ENCODE measurements around the gene RASAL3. TPM values are rescaled to one million over a fixed set of nuclear protein-coding genes. Genes with fewer than 3 reads are reported as not detected.

RASAL3 gene
- total RNA-seq, 4 donors from 2014 or later: 0.51 to 4.3 (median 1.1) TPM; not detected in 1

DNA sequence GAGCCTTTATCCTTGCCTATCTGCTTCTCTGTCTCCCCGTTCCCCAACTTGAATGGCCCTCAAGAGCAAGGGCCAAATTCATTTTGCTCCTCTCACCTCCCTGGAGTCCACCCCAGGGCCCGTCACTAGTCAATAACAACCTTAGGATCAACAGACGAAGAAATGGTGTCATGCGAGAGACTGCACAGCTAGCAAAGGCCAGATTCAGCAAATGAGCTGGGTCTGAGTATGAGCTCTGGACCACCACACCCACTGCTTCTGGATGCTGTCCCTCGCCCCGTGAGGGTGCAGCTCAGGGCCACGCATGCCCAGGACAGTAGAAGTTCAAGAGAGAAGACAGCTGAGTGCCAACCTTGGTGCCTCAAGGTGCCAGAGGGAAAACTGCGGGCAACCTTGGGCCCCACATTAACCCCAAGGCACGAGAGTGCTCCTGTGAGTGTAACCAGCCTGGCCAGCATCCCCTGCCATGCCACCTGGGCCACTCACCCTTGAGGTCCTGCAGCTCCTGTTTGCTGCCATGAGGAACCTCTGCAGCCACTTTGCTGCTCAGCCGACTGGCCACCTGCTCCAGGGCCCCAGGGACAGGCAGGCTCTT, 33.7 kb downstream of the RASAL3 start:
- no peaks in the 10 kb centered on the region for H3K36me3 ChIP-seq
- no peak overlapping the region for H3K27ac ChIP-seq
- H3K4me1 ChIP-seq: peaks cover 9 to 18% of the 10 kb centered on the region in 2 donors
- no peak for TF ChIP-seq POLR2A (IDR thresholded peaks at IDR 0.05)
- TF ChIP-seq, protein P1, sequence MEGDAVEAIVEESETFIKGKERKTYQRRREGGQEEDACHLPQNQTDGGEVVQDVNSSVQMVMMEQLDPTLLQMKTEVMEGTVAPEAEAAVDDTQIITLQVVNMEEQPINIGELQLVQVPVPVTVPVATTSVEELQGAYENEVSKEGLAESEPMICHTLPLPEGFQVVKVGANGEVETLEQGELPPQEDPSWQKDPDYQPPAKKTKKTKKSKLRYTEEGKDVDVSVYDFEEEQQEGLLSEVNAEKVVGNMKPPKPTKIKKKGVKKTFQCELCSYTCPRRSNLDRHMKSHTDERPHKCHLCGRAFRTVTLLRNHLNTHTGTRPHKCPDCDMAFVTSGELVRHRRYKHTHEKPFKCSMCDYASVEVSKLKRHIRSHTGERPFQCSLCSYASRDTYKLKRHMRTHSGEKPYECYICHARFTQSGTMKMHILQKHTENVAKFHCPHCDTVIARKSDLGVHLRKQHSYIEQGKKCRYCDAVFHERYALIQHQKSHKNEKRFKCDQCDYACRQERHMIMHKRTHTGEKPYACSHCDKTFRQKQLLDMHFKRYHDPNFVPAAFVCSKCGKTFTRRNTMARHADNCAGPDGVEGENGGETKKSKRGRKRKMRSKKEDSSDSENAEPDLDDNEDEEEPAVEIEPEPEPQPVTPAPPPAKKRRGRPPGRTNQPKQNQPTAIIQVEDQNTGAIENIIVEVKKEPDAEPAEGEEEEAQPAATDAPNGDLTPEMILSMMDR (IDR thresholded peaks at IDR 0.05): no peak
- intact Hi-C loops (cut with DNase I; ENCODE audit: low total_unique reads): no loop called here
- no peaks in the 10 kb centered on the region for H3K27me3 ChIP-seq
- H3K4me3 ChIP-seq: no peak overlapping the region
- no peak for DNase-seq
- no peaks in the 10 kb centered on the region for H3K9me3 ChIP-seq

DNA sequence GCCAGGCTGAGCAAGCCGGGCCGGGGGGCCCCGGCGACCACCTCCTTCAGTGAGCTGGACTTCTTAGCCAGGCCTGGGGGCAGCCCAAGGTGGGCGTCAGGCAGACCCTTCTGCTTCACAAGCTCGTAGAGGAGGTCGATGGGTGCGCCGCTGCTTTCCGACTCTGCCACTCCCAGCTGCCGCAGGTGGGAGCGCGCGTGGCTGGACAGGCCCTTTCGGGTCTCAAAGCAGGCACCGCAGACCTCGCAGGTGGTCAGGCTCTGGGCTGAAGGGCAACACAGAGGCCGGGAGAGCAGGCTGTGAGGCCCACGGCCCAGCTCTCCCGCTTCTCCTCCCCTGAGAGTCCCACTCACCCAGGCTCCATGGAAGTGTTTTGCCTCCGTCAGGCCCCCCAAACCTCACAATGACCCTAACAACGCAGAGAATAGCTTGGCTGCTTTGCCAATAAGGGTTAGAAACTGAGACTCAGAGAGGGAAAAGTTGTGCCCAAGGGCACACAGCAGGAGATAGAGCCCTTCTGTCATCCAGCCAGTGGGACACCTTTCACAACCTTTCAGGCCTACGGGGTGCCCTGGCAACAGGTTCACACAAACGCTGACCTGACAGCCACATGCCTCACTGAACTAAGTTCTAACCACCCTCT, 34.4 kb downstream of the RASAL3 start:
- no peaks in the 10 kb centered on the region for H3K27me3 ChIP-seq
- no peaks in the 10 kb centered on the region for H3K36me3 ChIP-seq
- H3K27ac ChIP-seq: no peak overlapping the region
- TF ChIP-seq POLR2A (IDR thresholded peaks at IDR 0.05): no peak
- TF ChIP-seq, protein P1 (IDR thresholded peaks at IDR 0.05): no peak
- intact Hi-C loops (cut with DNase I; ENCODE audit: low total_unique reads): no loop called here
- H3K4me1 ChIP-seq: peaks cover 9 to 18% of the 10 kb centered on the region in 2 donors
- no peaks in the 10 kb centered on the region for H3K9me3 ChIP-seq
- no peak overlapping the region for H3K4me3 ChIP-seq
- DNase-seq: no peak

DNA sequence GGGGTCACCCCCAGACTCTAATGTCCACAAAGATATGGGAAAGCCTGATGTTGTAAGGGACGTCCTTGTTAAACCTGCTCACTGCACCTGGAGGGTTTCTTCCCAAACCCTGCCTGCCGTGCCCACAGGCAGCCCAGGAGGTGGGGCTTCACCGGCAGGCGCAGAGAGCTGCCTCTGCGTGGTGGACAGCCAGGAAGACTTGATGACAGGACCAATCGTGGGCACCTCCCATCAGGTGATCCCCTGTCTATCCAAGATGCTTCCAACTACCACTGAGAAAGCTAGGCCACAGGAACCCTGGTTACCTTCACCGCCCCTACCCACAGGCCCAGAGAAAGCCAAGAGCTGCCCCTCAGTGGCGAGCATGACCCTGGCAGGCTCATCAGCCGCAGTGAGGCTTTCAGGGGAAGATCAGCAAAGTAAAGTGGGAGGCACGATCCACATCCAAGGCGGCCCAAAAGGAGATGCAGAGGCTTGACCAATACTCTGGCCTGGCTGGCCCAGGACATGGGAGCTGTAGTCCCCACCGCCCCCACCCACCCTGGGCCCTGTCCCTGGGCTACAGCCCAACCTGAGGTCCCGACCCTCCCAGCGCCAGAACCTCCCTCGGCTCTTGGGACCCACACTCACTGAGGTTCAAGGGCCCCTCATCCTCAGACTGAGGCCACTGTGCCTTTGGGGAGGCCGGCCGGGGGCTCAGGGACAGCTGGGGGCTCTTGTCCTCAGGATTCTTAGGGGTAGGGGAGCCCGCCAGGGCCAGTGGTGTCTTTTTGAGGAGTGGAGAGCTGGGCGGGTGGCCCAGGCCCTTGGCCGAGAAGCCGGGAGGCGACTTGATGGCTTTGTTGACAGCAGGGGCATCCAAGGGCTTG, 35.2 kb downstream of the RASAL3 start:
- Histone ChIP-seq H3K4me1 (peaks cover 9 to 18% of the 10 kb centered on the region in 2 donors), H3K36me3 (no peaks in the 10 kb centered on the region), H3K4me3 (no peak overlapping the region), H3K27ac (no peak overlapping the region), H3K27me3 (no peaks in the 10 kb centered on the region), H3K9me3 (no peaks in the 10 kb centered on the region)
- no peak for TF ChIP-seq POLR2A (IDR thresholded peaks at IDR 0.05)
- TF ChIP-seq, protein P1 (IDR thresholded peaks at IDR 0.05): no peak
- DNase-seq: no peak
- intact Hi-C loops (cut with DNase I; ENCODE audit: low total_unique reads): no loop called here

DNA sequence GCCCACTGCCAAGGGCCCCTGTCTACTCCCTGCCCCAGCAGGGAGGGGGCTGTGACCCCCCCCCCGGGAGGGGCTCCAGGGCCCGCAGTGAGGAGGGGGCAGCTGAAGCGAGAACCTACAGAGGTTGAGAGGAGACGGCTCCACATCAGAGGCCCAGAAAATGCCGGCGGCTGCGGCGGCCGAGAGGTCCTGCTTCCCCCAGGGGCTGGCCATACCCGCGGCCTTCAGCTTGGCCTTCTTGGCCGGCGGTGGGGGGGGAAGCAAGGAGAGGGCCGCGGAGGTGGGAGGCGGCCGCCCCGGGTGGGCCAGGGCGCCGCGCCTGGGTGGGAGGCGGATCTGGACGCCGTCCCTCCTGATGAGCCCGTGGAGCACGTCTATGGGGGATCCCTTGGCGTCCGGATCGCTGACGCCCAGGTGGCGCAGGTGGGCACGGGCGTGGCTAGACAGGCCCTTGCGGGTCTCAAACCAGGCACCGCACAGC, 36.3 kb downstream of the RASAL3 start:
- TF ChIP-seq, protein P1 (IDR thresholded peaks at IDR 0.05): no peak
- H3K4me3 ChIP-seq: no peak overlapping the region
- no peaks in the 10 kb centered on the region for H3K27me3 ChIP-seq
- DNase-seq: no peak
- peaks cover 9 to 14% of the 10 kb centered on the region in 2 donors for H3K4me1 ChIP-seq
- no peaks in the 10 kb centered on the region for H3K36me3 ChIP-seq
- intact Hi-C loops (cut with DNase I; ENCODE audit: low total_unique reads): no loop called here
- H3K9me3 ChIP-seq: no peaks in the 10 kb centered on the region
- H3K27ac ChIP-seq: no peak overlapping the region

DNA sequence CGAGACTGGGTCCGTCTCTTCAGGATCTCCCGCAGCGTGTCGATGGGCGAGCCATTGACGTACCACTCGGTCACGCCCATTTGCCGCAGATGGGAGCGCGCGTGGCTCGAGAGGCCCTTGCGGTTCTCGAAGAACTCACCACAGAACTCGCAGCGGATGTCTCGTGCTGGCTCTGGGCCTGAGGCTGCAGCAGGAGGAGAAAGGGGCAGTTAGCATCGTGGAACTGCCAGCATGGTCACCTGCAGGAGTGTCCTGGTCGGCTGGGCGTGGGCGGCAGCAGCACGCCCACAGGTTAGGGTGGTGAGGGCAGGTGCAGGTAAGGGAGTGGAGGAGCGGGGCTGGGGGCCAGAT, 37.0 kb downstream of the RASAL3 start:
- no peak for TF ChIP-seq POLR2A (IDR thresholded peaks at IDR 0.05)
- TF ChIP-seq, protein P1 (IDR thresholded peaks at IDR 0.05): no peak
- DNase-seq: no peak
- Histone ChIP-seq H3K36me3 (no peaks in the 10 kb centered on the region), H3K9me3 (no peaks in the 10 kb centered on the region), H3K4me1 (peaks cover 9 to 14% of the 10 kb centered on the region in 2 donors), H3K27me3 (no peaks in the 10 kb centered on the region), H3K27ac (no peak overlapping the region), H3K4me3 (no peak overlapping the region)
- intact Hi-C loops (cut with DNase I; ENCODE audit: low total_unique reads): no loop called here
